ENCODE data around the gene VPS26B. TPM values are rescaled to one million over a fixed set of nuclear protein-coding genes. Genes with fewer than 3 reads are reported as not detected.

VPS26B gene
- total RNA-seq, 1 donor: 36.5 TPM

GRCh38 chr11:134260983-134261382, 36.5 kb downstream of the VPS26B start:
- H3K9me3 ChIP-seq (ENCODE audit: low read depth, low read length): no peaks in the 10 kb centered on the region
- no peaks in the 10 kb centered on the region for H3K27me3 ChIP-seq (ENCODE audit: insufficient read depth, low read length)
- H3K4me1 ChIP-seq (ENCODE audit: insufficient read depth, low read length): peaks cover 11% of the 10 kb centered on the region
- no peak overlapping the region for H3K4me3 ChIP-seq (ENCODE audit: low read length)

GRCh38 chr11:134261626-134262488, 37.4 kb downstream of the VPS26B start:
- H3K27me3 ChIP-seq (ENCODE audit: insufficient read depth, low read length): no peaks in the 10 kb centered on the region
- no peaks in the 10 kb centered on the region for H3K9me3 ChIP-seq (ENCODE audit: low read depth, low read length)
- peaks cover 19% of the 10 kb centered on the region for H3K4me1 ChIP-seq (ENCODE audit: insufficient read depth, low read length)
- no peak overlapping the region for H3K4me3 ChIP-seq (ENCODE audit: low read length)

- no peaks in the 10 kb centered on the region for H3K27me3 ChIP-seq (ENCODE audit: insufficient read depth, low read length)
- H3K9me3 ChIP-seq (ENCODE audit: low read depth, low read length): no peaks in the 10 kb centered on the region
- H3K4me3 ChIP-seq (ENCODE audit: low read length): no peak overlapping the region
- peaks cover 25% of the 10 kb centered on the region for H3K4me1 ChIP-seq (ENCODE audit: insufficient read depth, low read length)
Observed at GRCh38 chr11:134264966-134265764, 40.7 kb downstream of the VPS26B start.

GRCh38 chr11:134266440-134266839, 42.0 kb downstream of the VPS26B start:
- no peak overlapping the region for H3K4me3 ChIP-seq (ENCODE audit: low read length)
- peaks cover 3% of the 10 kb centered on the region for H3K27me3 ChIP-seq (ENCODE audit: insufficient read depth, low read length)
- no peaks in the 10 kb centered on the region for H3K9me3 ChIP-seq (ENCODE audit: low read depth, low read length)
- H3K4me1 ChIP-seq (ENCODE audit: insufficient read depth, low read length): peaks cover 23% of the 10 kb centered on the region

- no peak overlapping the region for H3K4me3 ChIP-seq (ENCODE audit: low read length)
- peaks cover 23% of the 10 kb centered on the region for H3K4me1 ChIP-seq (ENCODE audit: insufficient read depth, low read length)
Observed at GRCh38 chr11:134266841-134267251, 42.4 kb downstream of the VPS26B start.

GRCh38 chr11:134267461-134267860, 43.0 kb downstream of the VPS26B start:
- Histone ChIP-seq H3K4me3 (ENCODE audit: low read length) (no peak overlapping the region), H3K27me3 (ENCODE audit: insufficient read depth, low read length) (peaks cover 13% of the 10 kb centered on the region), H3K9me3 (ENCODE audit: low read depth, low read length) (no peaks in the 10 kb centered on the region), H3K4me1 (ENCODE audit: insufficient read depth, low read length) (peaks cover 20% of the 10 kb centered on the region)

More at GRCh38 chr11:134266841-134267251, 42.4 kb downstream of the VPS26B start:
- Histone ChIP-seq H3K9me3 (ENCODE audit: low read depth, low read length) (no peaks in the 10 kb centered on the region), H3K27me3 (ENCODE audit: insufficient read depth, low read length) (peaks cover 7% of the 10 kb centered on the region)

GRCh38 chr11:134267966-134268365, 43.5 kb downstream of the VPS26B start:
- peaks cover 18% of the 10 kb centered on the region for H3K27me3 ChIP-seq (ENCODE audit: insufficient read depth, low read length)
- H3K9me3 ChIP-seq (ENCODE audit: low read depth, low read length): no peaks in the 10 kb centered on the region
- H3K4me3 ChIP-seq (ENCODE audit: low read length): no peak overlapping the region
- peaks cover 22% of the 10 kb centered on the region for H3K4me1 ChIP-seq (ENCODE audit: insufficient read depth, low read length)

- Histone ChIP-seq H3K4me1 (ENCODE audit: insufficient read depth, low read length) (peaks cover 23% of the 10 kb centered on the region), H3K9me3 (ENCODE audit: low read depth, low read length) (no peaks in the 10 kb centered on the region), H3K4me3 (ENCODE audit: low read length) (no peak overlapping the region), H3K27me3 (ENCODE audit: insufficient read depth, low read length) (peaks cover 41% of the 10 kb centered on the region)
Observed at GRCh38 chr11:134270250-134270714, 45.8 kb downstream of the VPS26B start.

- peaks cover 55% of the 10 kb centered on the region for H3K27me3 ChIP-seq (ENCODE audit: insufficient read depth, low read length)
- H3K4me3 ChIP-seq (ENCODE audit: low read length): no peak overlapping the region
- no peaks in the 10 kb centered on the region for H3K9me3 ChIP-seq (ENCODE audit: low read depth, low read length)
- H3K4me1 ChIP-seq (ENCODE audit: insufficient read depth, low read length): peaks cover 31% of the 10 kb centered on the region
Observed at GRCh38 chr11:134271978-134272377, 47.5 kb downstream of the VPS26B start.

GRCh38 chr11:134272381-134273316, 48.2 kb downstream of the VPS26B start:
- H3K4me3 ChIP-seq (ENCODE audit: low read length): no peak overlapping the region
- H3K9me3 ChIP-seq (ENCODE audit: low read depth, low read length): no peaks in the 10 kb centered on the region
- peaks cover 29% of the 10 kb centered on the region for H3K4me1 ChIP-seq (ENCODE audit: insufficient read depth, low read length)
- H3K27me3 ChIP-seq (ENCODE audit: insufficient read depth, low read length): peaks cover 62% of the 10 kb centered on the region

GRCh38 chr11:134273317-134273712, 48.8 kb downstream of the VPS26B start:
- no peaks in the 10 kb centered on the region for H3K9me3 ChIP-seq (ENCODE audit: low read depth, low read length)
- H3K27me3 ChIP-seq (ENCODE audit: insufficient read depth, low read length): peaks cover 69% of the 10 kb centered on the region
- no peak overlapping the region for H3K4me3 ChIP-seq (ENCODE audit: low read length)
- H3K4me1 ChIP-seq (ENCODE audit: insufficient read depth, low read length): peaks cover 29% of the 10 kb centered on the region

- Histone ChIP-seq H3K4me3 (ENCODE audit: low read length) (peak overlapping the region; percentile 49), H3K9me3 (ENCODE audit: low read depth, low read length) (no peaks in the 10 kb centered on the region), H3K27me3 (ENCODE audit: insufficient read depth, low read length) (peaks cover 86% of the 10 kb centered on the region), H3K4me1 (ENCODE audit: insufficient read depth, low read length) (peaks cover 29% of the 10 kb centered on the region)
Observed at GRCh38 chr11:134275188-134275533, 50.7 kb downstream of the VPS26B start.

GRCh38 chr11:134275534-134276395, 51.3 kb downstream of the VPS26B start, which contains the start of gene GLB1L3:
Gene GLB1L3, plus strand, starts transcription at chr11:134276379. Its CDS starts 362 bp downstream, at chr11:134276741.
- no peaks in the 10 kb centered on the region for H3K9me3 ChIP-seq (ENCODE audit: low read depth, low read length)
- H3K4me3 ChIP-seq (ENCODE audit: low read length): peak within 1 kb of the TSS; percentile 49
- peaks cover 25% of the 10 kb centered on the region for H3K4me1 ChIP-seq (ENCODE audit: insufficient read depth, low read length)
- H3K27me3 ChIP-seq (ENCODE audit: insufficient read depth, low read length): peaks cover 89% of the 10 kb centered on the region
